HEK293T (cell line): Measurements from ENCODE around the gene MIDN.

ENCODE experiments used
- ELF4 ChIP-seq: fragments of 450-650 bp; IDR thresholded peaks from 2 replicates; pipeline ENCODE4 v1.6.1; 2017; ENCODE audit warnings: antibody characterized with exemption
- HDGF ChIP-seq: fragments of 450-650 bp; IDR thresholded peaks from 2 replicates; pipeline ENCODE4 v1.6.1; 2017; ENCODE audit warnings: antibody characterized with exemption, borderline replicate concordance
- SP1 ChIP-seq: fragments of 450-650 bp; IDR thresholded peaks from 2 replicates; pipeline ENCODE4 v1.6.1; 2017

DNA sequence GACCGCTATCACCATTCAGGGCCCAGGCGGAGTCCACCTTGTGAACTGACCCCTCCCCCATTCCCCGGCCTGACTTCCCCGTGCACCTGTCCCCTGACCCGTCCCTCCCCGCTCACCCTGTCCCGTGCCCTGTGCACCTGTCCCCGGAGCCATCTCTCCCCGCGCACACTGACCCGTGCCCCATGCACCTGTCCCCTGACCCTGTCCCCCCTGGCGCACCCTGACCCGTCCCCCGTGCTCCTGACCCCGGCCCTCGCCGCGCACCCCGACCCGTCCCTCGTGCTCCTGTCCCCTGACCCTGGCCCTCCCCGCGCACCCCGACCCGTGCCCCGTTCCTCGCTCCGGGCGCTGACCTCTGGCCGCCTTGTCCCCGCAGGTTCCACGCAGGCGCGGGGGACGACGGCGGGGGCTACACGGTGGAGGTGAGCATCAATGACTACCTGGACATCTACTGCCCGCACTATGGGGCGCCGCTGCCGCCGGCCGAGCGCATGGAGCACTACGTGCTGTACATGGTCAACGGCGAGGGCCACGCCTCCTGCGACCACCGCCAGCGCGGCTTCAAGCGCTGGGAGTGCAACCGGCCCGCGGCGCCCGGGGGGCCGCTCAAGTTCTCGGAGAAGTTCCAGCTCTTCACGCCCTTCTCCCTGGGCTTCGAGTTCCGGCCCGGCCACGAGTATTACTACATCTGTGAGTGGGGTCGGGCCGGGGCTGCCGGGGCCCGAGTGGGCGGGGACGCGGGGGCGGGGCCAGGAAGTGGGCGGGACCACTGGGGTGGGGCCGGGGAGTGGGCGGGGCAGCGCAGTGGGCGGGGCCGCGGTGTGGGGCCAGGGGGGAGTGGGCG lies 47.0 kb downstream of the MIDN start:
- TF ChIP-seq HDGF, result no peak
- no peak for TF ChIP-seq ELF4
- TF ChIP-seq SP1, result 0 out of 2 replicates have a peak, but pooled peaks have one; percentile 6
